Neural cell (in vitro differentiated cells): ENCODE measurements around the gene PKHD1. TPM values are rescaled to one million over a fixed set of nuclear protein-coding genes. Genes with fewer than 3 reads are reported as not detected.

Source experiments
- H2AFZ ChIP-seq: fragments of 200-600, 300-800 bp; sonication (generic), shearing (Covaris generic); 2 replicates; pipeline ENCODE4 v1.6.0; 2014; ENCODE audit warnings: low read depth, mild to moderate bottlenecking, antibody characterized with exemption, low read length, moderate library complexity
- H3F3A ChIP-seq: fragments of 200-600 bp; shearing (Covaris generic); 2 replicates; pipeline ENCODE4 v1.6.1; 2016; ENCODE audit warnings: mild to moderate bottlenecking, moderate library complexity, mixed read lengths, antibody characterized with exemption, low read length; ENCODE audit not compliant: insufficient read depth, poor library complexity, severe bottlenecking
- H3K27ac ChIP-seq: fragments of 200-600, 300-800 bp; sonication (generic), shearing (Covaris generic); 2 replicates; pipeline ENCODE4 v1.5.1; 2014; ENCODE audit warnings: mild to moderate bottlenecking, low read length, moderate library complexity
- H3K27me3 ChIP-seq: fragments of 300-800, 200-600 bp; sonication (generic), shearing (Covaris generic); 2 replicates; pipeline ENCODE4 v1.6.0; 2014; ENCODE audit warnings: mild to moderate bottlenecking, low read depth, low read length, moderate library complexity; ENCODE audit not compliant: insufficient read depth
- H3K36me3 ChIP-seq: fragments of 300-800, 200-600 bp; sonication (generic), shearing (Covaris generic); 2 replicates; pipeline ENCODE4 v1.5.1; 2014; ENCODE audit warnings: mild to moderate bottlenecking, antibody characterized with exemption, low read length, moderate library complexity; ENCODE audit not compliant: insufficient read depth
- H3K4me2 ChIP-seq: fragments of 300-800, 200-600 bp; sonication (generic), shearing (Covaris generic); 2 replicates; pipeline ENCODE4 v1.6.0; 2014; ENCODE audit warnings: mild to moderate bottlenecking, low read length
- H3K4me3 ChIP-seq: fragments of 300-800, 200-600 bp; sonication (generic), shearing (Covaris generic); 2 replicates; pipeline ENCODE4 v1.5.1; 2014; ENCODE audit warnings: mild to moderate bottlenecking, low read length, moderate library complexity
- H3K79me2 ChIP-seq: fragments of 200-600 bp; shearing (Covaris generic); replicated peaks from 2 replicates; pipeline ENCODE4 v1.6.0; 2014; ENCODE audit warnings: mild to moderate bottlenecking, low read length, moderate library complexity; ENCODE audit not compliant: insufficient read depth
- H3K9ac ChIP-seq: fragments of 300-800, 200-600 bp; sonication (generic), shearing (Covaris generic); 2 replicates; pipeline ENCODE4 v1.6.1; 2016; ENCODE audit warnings: mild to moderate bottlenecking, low read length, mixed read lengths
- H3K9me2 ChIP-seq: fragments of 200-600 bp; shearing (Covaris generic); 2 replicates; pipeline ENCODE4 v1.6.1; 2016; ENCODE audit warnings: mild to moderate bottlenecking, low read length, mixed read lengths; ENCODE audit not compliant: insufficient read depth
- H3K9me3 ChIP-seq: fragments of 200-600, 300-800 bp; sonication (generic), shearing (Covaris generic); 2 replicates; pipeline ENCODE4 v1.6.1; 2016; ENCODE audit warnings: mild to moderate bottlenecking, mixed run types, low read length, moderate library complexity, mixed read lengths
- H4K20me1 ChIP-seq: fragments of 200-600 bp; shearing (Covaris generic); 2 replicates; pipeline ENCODE4 v1.6.1; 2016; ENCODE audit warnings: mild to moderate bottlenecking, mixed run types; ENCODE audit not compliant: insufficient read depth
- EP300 ChIP-seq: fragments of 450-650 bp; conservative IDR thresholded peaks from 2 replicates; pipeline ENCODE4 v1.6.1; 2014; ENCODE audit warnings: antibody characterized with exemption, mild to moderate bottlenecking, moderate library complexity; ENCODE audit not compliant: poor library complexity, severe bottlenecking
- EZH2 ChIP-seq: fragments of 200-600, 300-800 bp; shearing (Covaris generic), sonication (generic); IDR thresholded peaks from 2 replicates; pipeline ENCODE4 v1.6.1; 2014; ENCODE audit warnings: antibody characterized with exemption, low read length, borderline replicate concordance, mild to moderate bottlenecking; ENCODE audit not compliant: insufficient read depth, poor library complexity, severe bottlenecking
- MXI1 ChIP-seq: fragments of 450-650 bp; conservative IDR thresholded peaks from 2 replicates; pipeline ENCODE4 v1.6.1; 2014; ENCODE audit warnings: antibody characterized with exemption, mild to moderate bottlenecking; ENCODE audit not compliant: poor library complexity, severe bottlenecking
- POLR2AphosphoS5 ChIP-seq: IDR thresholded peaks from 2 replicates; pipeline ENCODE4 v1.6.1; 2012
- RAD21 ChIP-seq: fragments of 450-650 bp; conservative IDR thresholded peaks from 2 replicates; pipeline ENCODE4 v1.6.1; 2014; ENCODE audit warnings: antibody characterized with exemption, mild to moderate bottlenecking, moderate library complexity
- SMC3 ChIP-seq: fragments of 450-650 bp; conservative IDR thresholded peaks from 2 replicates; pipeline ENCODE4 v1.6.1; 2014; ENCODE audit warnings: antibody characterized with exemption, mild to moderate bottlenecking, moderate library complexity; ENCODE audit not compliant: poor library complexity
- TAF1 ChIP-seq: IDR thresholded peaks from 2 replicates; pipeline ENCODE4 v1.6.1; 2012; ENCODE audit warnings: low read depth
- polyA plus RNA-seq: library from polyadenylated mRNA; depleted of rRNA; stranded (reverse); fragments of >200 nt; gene quantifications from 2 replicates; pipeline ENCODE4 v1.2.3, GENCODE V29; 2014
- TF ChIP-seq, protein P1 (sequence below): IDR thresholded peaks from 2 replicates; pipeline ENCODE4 v1.6.1; 2012; ENCODE audit warnings: borderline replicate concordance
- TF ChIP-seq, protein P2 (sequence below): fragments of 450-650 bp; IDR thresholded peaks from 2 replicates; pipeline ENCODE4 v1.5.1; 2014; ENCODE audit warnings: antibody characterized with exemption, mild to moderate bottlenecking, moderate library complexity; ENCODE audit not compliant: poor library complexity, severe bottlenecking

PKHD1 gene
- polyA plus RNA-seq, 1 donor from 2014 or later: not detected

DNA sequence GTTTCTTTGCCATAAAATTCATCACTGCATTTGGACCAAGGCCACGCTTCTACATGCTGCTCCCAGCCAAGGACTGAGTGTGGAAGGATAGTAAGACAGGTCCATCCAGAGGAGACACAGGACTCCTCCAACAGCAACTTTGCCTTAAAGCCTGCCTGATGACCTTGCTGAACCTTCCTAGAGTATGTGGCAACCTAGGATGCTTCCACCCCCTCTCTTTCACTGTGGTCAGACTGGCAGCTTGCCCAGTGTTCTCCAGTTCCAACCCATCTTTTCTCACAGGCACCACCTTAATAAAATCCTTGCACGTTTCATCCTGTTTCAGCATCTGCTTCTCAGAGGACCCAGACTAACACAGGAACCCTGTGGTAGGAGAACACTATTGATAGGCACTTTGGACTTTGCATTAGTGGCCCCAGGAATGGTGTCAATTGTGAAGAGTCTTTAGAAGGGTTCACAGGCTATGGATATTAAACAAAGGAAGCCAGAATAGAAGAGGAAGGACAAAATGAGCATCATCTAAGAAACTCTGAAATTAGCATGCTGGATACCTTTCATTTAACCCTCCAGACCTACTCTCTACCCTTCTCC lies 2.4 kb upstream of the PKHD1 start:
- Histone ChIP-seq H3K4me3 (no peak overlapping the region), H3K9me2 (no peaks in the 10 kb centered on the region)

DNA sequence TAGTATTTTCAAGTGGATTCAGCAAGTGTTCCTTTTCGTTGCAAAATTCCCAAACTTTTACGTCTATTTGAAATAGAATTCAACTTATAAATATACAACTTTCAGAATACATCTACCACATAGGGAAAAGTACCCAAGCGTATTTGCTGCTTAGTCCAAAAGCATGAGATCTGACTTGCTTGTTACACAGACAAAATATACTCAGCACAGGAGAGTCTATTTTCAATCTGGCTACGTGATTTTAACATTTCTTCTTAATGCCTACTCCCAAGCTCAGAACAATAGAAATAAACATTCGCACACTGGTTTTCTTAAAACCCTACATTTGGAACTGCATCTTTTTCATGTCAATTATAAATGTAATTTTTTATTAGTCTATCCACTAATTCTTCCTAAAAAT lies 672 bp downstream of the PKHD1 start:
- no peaks in the 10 kb centered on the region for H3K9me3 ChIP-seq
- H4K20me1 ChIP-seq: no peaks in the 10 kb centered on the region
- H3K4me2 ChIP-seq: no peak overlapping the region
- H3F3A ChIP-seq: no peaks in the 10 kb centered on the region
- TF ChIP-seq POLR2AphosphoS5 (no peak), TAF1 (no peak), EP300 (no peak), EZH2 (no peak), MXI1 (no peak)
- TF ChIP-seq, protein P1, sequence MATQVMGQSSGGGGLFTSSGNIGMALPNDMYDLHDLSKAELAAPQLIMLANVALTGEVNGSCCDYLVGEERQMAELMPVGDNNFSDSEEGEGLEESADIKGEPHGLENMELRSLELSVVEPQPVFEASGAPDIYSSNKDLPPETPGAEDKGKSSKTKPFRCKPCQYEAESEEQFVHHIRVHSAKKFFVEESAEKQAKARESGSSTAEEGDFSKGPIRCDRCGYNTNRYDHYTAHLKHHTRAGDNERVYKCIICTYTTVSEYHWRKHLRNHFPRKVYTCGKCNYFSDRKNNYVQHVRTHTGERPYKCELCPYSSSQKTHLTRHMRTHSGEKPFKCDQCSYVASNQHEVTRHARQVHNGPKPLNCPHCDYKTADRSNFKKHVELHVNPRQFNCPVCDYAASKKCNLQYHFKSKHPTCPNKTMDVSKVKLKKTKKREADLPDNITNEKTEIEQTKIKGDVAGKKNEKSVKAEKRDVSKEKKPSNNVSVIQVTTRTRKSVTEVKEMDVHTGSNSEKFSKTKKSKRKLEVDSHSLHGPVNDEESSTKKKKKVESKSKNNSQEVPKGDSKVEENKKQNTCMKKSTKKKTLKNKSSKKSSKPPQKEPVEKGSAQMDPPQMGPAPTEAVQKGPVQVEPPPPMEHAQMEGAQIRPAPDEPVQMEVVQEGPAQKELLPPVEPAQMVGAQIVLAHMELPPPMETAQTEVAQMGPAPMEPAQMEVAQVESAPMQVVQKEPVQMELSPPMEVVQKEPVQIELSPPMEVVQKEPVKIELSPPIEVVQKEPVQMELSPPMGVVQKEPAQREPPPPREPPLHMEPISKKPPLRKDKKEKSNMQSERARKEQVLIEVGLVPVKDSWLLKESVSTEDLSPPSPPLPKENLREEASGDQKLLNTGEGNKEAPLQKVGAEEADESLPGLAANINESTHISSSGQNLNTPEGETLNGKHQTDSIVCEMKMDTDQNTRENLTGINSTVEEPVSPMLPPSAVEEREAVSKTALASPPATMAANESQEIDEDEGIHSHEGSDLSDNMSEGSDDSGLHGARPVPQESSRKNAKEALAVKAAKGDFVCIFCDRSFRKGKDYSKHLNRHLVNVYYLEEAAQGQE: no peak
- TF ChIP-seq, protein P2, sequence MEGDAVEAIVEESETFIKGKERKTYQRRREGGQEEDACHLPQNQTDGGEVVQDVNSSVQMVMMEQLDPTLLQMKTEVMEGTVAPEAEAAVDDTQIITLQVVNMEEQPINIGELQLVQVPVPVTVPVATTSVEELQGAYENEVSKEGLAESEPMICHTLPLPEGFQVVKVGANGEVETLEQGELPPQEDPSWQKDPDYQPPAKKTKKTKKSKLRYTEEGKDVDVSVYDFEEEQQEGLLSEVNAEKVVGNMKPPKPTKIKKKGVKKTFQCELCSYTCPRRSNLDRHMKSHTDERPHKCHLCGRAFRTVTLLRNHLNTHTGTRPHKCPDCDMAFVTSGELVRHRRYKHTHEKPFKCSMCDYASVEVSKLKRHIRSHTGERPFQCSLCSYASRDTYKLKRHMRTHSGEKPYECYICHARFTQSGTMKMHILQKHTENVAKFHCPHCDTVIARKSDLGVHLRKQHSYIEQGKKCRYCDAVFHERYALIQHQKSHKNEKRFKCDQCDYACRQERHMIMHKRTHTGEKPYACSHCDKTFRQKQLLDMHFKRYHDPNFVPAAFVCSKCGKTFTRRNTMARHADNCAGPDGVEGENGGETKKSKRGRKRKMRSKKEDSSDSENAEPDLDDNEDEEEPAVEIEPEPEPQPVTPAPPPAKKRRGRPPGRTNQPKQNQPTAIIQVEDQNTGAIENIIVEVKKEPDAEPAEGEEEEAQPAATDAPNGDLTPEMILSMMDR: no peak
- no peaks in the 10 kb centered on the region for H3K79me2 ChIP-seq
- no peak overlapping the region for H3K27ac ChIP-seq
- no peak overlapping the region for H3K4me3 ChIP-seq
- no peak overlapping the region for H3K9ac ChIP-seq
- no peaks in the 10 kb centered on the region for H3K27me3 ChIP-seq
- no peaks in the 10 kb centered on the region for H3K9me2 ChIP-seq
- no peak overlapping the region for H2AFZ ChIP-seq
- H3K36me3 ChIP-seq: no peaks in the 10 kb centered on the region

More for the DNA sequence above, 2.4 kb upstream of the PKHD1 start:
- Histone ChIP-seq H3K9me3 (no peaks in the 10 kb centered on the region), H3K36me3 (no peaks in the 10 kb centered on the region), H3K27me3 (no peaks in the 10 kb centered on the region), H3K79me2 (no peaks in the 10 kb centered on the region), H2AFZ (no peak overlapping the region), H3K9ac (no peak overlapping the region), H4K20me1 (no peaks in the 10 kb centered on the region), H3F3A (no peaks in the 10 kb centered on the region), H3K27ac (no peak overlapping the region), H3K4me2 (no peak overlapping the region)
- TF ChIP-seq SMC3 (no peak), POLR2AphosphoS5 (no peak), MXI1 (no peak), EP300 (no peak), EZH2 (no peak), RAD21 (no peak), TAF1 (no peak)
- TF ChIP-seq, protein P1: no peak
- TF ChIP-seq, protein P2: no peak
